ENCODE results near the gene DNAJC12. TPM values are rescaled to one million over a fixed set of nuclear protein-coding genes. Genes with fewer than 3 reads are reported as not detected.
A peak's percentile ranks its signal among the peaks of the same experiment; 100 is the strongest.

DNAJC12 gene
- total and polyA plus RNA-seq, 2 donors (not counting 1 experiment from before 2014, with no cell fraction given), result 0.19 TPM; not detected in 1

- H4K20me1 ChIP-seq (ENCODE audit: control insufficient read depth, insufficient read depth, low read length, poor library complexity, severe bottlenecking), result no peaks in the 10 kb centered on the region
- Mint-ChIP-seq H3K4me3 (no peak overlapping the region), H3K27me3 (no peaks in the 10 kb centered on the region), H3K27ac (no peak overlapping the region), H3K9me3 (ENCODE audit: insufficient read depth) (no peaks in the 10 kb centered on the region), H3K4me1 (peaks cover 12% of the 10 kb centered on the region)
- DNase-seq (no peak), ATAC-seq (ENCODE audit: low read depth) (no peak)
- no peak overlapping the region for H3K27ac ChIP-seq (ENCODE audit: low read length in 2 of 2)
- no peaks in the 10 kb centered on the region for H3K36me3 ChIP-seq (replicated peaks in 1 of 2; ENCODE audit: control extremely low read depth in 1 of 2, control insufficient read depth in 1 of 2, extremely low read depth in 1 of 2, insufficient read depth in 2 of 2, low read length in 1 of 2)
- H3K9me3 ChIP-seq (ENCODE audit: control extremely low read depth in 1 of 3, control insufficient read depth in 2 of 3, insufficient read depth in 1 of 3, low read length in 2 of 3), result peaks cover 0 to 3% (median 0%) of the 10 kb centered on the region in 3 donors
- H3K4me2 ChIP-seq (replicated peaks; ENCODE audit: low read depth, low read length, poor library complexity, severe bottlenecking), result no peak overlapping the region
- CTCF ChIA-PET, result interaction anchor here (4.0 kb wide), 1 partner anchor 304 kb away, joined by 27 read pairs; no protein-coding TSS in a partner anchor
- intact Hi-C loops (cut with micrococcal nuclease), result no loop called here
- H3K79me2 ChIP-seq (ENCODE audit: control insufficient read depth, insufficient read depth, low read length), result no peaks in the 10 kb centered on the region
- TF ChIP-seq EZH2 (IDR thresholded peaks at IDR 0.05; ENCODE audit: borderline replicate concordance, insufficient read depth, low read depth, low read length, poor library complexity, severe bottlenecking) (no peak), CTCF (IDR thresholded peaks at IDR 0.05) (no peak)
- WGBS (ENCODE audit: insufficient coverage), result no CpG with 5 or more reads among the region's 5 CpGs
- peaks cover 5 to 11% of the 10 kb centered on the region in 2 donors for H3K4me1 ChIP-seq (ENCODE audit: control insufficient read depth in 2 of 2, insufficient read depth in 2 of 2, low read length in 2 of 2)
- POLR2A ChIA-PET, result interaction anchor here (1.5 kb wide), 1 partner anchor 479 kb away, joined by 8 read pairs; the partner anchor contains the start of genes HNRNPH3 and PBLD
- no peak overlapping the region for H3K4me3 ChIP-seq (ENCODE audit: control extremely low read depth in 1 of 5, extremely low read depth in 1 of 5, insufficient read depth in 1 of 5, low read depth in 2 of 5, low read length in 4 of 5)
- H3K9ac ChIP-seq (ENCODE audit: low read length), result no peak overlapping the region
- H2AFZ ChIP-seq (ENCODE audit: insufficient read depth, low read depth, low read length, poor library complexity, severe bottlenecking), result no peak overlapping the region
- no peaks in the 10 kb centered on the region for H3K27me3 ChIP-seq (replicated peaks in 1 of 4; ENCODE audit: control extremely low read depth in 1 of 4, control insufficient read depth in 3 of 4, insufficient read depth in 4 of 4, low read length in 3 of 4)
These were observed 14.8 kb upstream of the DNAJC12 start for GRCh38 chr10:67852761-67853160.

GRCh38 chr10:67851186-67851585, 13.2 kb upstream of the DNAJC12 start:
- intact Hi-C loops (cut with micrococcal nuclease), result no loop called here
- peak overlapping the region; percentile 33 for H3K4me3 Mint-ChIP-seq
- TF ChIP-seq CTCF (IDR thresholded peaks at IDR 0.05), result no peak
- no peak for TF ChIP-seq EZH2 (IDR thresholded peaks at IDR 0.05; ENCODE audit: borderline replicate concordance, insufficient read depth, low read depth, low read length, poor library complexity, severe bottlenecking)

More at GRCh38 chr10:67851186-67851585, 13.2 kb upstream of the DNAJC12 start:
- no peak overlapping the region for H3K4me2 ChIP-seq (replicated peaks; ENCODE audit: low read depth, low read length, poor library complexity, severe bottlenecking)
- CTCF ChIA-PET, result interaction anchor here (1.4 to 4.0 kb wide), 2 partner anchors 305 to 451 kb away, joined by 10 to 27 read pairs; no protein-coding TSS in a partner anchor
- no peaks in the 10 kb centered on the region for H3K36me3 ChIP-seq (replicated peaks in 1 of 2; ENCODE audit: control extremely low read depth in 1 of 2, control insufficient read depth in 1 of 2, extremely low read depth in 1 of 2, insufficient read depth in 2 of 2, low read length in 1 of 2)
- Mint-ChIP-seq H3K9me3 (ENCODE audit: insufficient read depth) (no peaks in the 10 kb centered on the region), H3K27ac (no peak overlapping the region), H3K4me1 (peaks cover 12% of the 10 kb centered on the region), H3K27me3 (no peaks in the 10 kb centered on the region)
- POLR2A ChIA-PET, result interaction anchor here (1.5 kb wide), 1 partner anchor 481 kb away, joined by 8 read pairs; the partner anchor contains the start of genes HNRNPH3 and PBLD
- H2AFZ ChIP-seq (ENCODE audit: insufficient read depth, low read depth, low read length, poor library complexity, severe bottlenecking), result no peak overlapping the region
- ATAC-seq (ENCODE audit: low read depth) (no peak), DNase-seq (no peak)
- no peak overlapping the region for H3K9ac ChIP-seq (ENCODE audit: low read length)
- H3K27ac ChIP-seq (ENCODE audit: low read length in 2 of 2), result no peak overlapping the region
- WGBS (ENCODE audit: insufficient coverage), result 95% methylated on average over 2 of the region's 2 CpGs
- peaks cover 5 to 11% of the 10 kb centered on the region in 2 donors for H3K4me1 ChIP-seq (ENCODE audit: control insufficient read depth in 2 of 2, insufficient read depth in 2 of 2, low read length in 2 of 2)
- no peaks in the 10 kb centered on the region for H3K27me3 ChIP-seq (replicated peaks in 1 of 4; ENCODE audit: control extremely low read depth in 1 of 4, control insufficient read depth in 3 of 4, insufficient read depth in 4 of 4, low read length in 3 of 4)
- H3K9me3 ChIP-seq (ENCODE audit: control extremely low read depth in 1 of 3, control insufficient read depth in 2 of 3, insufficient read depth in 1 of 3, low read length in 2 of 3), result peaks cover 0 to 3% (median 0%) of the 10 kb centered on the region in 3 donors
- H4K20me1 ChIP-seq (ENCODE audit: control insufficient read depth, insufficient read depth, low read length, poor library complexity, severe bottlenecking), result no peaks in the 10 kb centered on the region
- no peak overlapping the region for H3K4me3 ChIP-seq (ENCODE audit: control extremely low read depth in 1 of 5, extremely low read depth in 1 of 5, insufficient read depth in 1 of 5, low read depth in 2 of 5, low read length in 4 of 5)
- H3K79me2 ChIP-seq (ENCODE audit: control insufficient read depth, insufficient read depth, low read length), result no peaks in the 10 kb centered on the region
